Measurements from ENCODE around the gene UNC93B1. TPM values are rescaled to one million over a fixed set of nuclear protein-coding genes. Genes with fewer than 3 reads are reported as not detected.
"Not testable (repeated sequence)": the region's sequence is repeated elsewhere in the genome, so short reads cannot be mapped to it uniquely, and the experiment has no call there.

Gene UNC93B1
- total RNA-seq, 1 donor, result 17.2 TPM

DNA sequence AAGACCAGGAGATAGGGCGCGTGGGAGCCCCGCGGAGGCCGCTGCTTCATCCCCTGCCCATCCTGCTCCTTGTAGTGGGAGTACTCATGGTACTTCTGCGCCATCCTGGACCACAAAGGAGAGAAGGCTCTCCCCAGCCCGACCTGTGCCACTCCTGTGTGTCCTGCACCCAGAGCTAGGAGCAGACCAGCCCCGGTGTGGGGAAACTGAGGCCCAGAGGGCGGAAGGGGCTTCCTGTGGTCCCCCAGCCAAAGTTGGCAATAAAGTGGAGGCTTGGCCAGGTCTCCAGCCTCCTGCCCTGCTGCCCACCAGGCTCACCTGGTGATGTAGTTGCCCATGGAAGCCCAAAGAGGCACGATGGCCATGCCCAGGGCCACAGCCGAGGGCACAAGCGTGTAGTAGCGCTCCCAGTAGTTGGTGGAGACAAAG, 4.7 kb downstream of the UNC93B1 start:
- DNase-seq (ENCODE audit: low read depth), result no peak
- no peak overlapping the region for H3K4me3 ChIP-seq (ENCODE audit: low read depth, low read length)
- TF ChIP-seq, protein P1, sequence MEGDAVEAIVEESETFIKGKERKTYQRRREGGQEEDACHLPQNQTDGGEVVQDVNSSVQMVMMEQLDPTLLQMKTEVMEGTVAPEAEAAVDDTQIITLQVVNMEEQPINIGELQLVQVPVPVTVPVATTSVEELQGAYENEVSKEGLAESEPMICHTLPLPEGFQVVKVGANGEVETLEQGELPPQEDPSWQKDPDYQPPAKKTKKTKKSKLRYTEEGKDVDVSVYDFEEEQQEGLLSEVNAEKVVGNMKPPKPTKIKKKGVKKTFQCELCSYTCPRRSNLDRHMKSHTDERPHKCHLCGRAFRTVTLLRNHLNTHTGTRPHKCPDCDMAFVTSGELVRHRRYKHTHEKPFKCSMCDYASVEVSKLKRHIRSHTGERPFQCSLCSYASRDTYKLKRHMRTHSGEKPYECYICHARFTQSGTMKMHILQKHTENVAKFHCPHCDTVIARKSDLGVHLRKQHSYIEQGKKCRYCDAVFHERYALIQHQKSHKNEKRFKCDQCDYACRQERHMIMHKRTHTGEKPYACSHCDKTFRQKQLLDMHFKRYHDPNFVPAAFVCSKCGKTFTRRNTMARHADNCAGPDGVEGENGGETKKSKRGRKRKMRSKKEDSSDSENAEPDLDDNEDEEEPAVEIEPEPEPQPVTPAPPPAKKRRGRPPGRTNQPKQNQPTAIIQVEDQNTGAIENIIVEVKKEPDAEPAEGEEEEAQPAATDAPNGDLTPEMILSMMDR (IDR thresholded peaks at IDR 0.05; ENCODE audit: insufficient read depth, low read length), result no peak

- TF ChIP-seq, protein P1 (IDR thresholded peaks at IDR 0.05; ENCODE audit: insufficient read depth, low read length), result no peak
- no peak overlapping the region for H3K4me3 ChIP-seq (ENCODE audit: low read depth, low read length)
- DNase-seq (ENCODE audit: low read depth), result no peak
These were observed 5.5 kb downstream of the UNC93B1 start for GRCh38 chr11:67998150-67999045.

DNA sequence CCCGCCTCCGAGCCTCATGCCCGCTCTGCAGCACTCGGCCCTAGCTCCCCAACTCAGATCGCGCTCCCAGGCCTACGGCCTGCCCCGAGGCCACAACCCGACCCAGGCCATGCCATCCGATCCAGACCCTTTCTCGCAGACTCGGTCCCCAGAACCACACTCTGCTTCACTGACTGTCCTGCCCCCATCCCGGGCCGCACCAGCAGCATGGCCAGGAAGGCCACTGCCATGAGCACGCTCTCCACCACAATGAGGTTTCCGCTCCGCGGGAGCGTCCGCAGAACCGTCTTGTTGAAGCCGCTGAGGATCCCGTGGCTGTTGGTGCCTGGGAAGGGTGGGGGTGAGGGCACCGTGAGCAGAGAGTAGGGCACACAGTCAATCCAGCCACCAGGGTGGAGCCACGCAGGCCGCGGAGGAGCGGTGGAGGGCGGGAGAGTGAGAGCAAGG, 6.4 kb downstream of the UNC93B1 start:
- DNase-seq (ENCODE audit: low read depth), result no peak
- H3K4me3 ChIP-seq (ENCODE audit: low read depth, low read length), result no peak overlapping the region
- TF ChIP-seq, protein P1 (IDR thresholded peaks at IDR 0.05; ENCODE audit: insufficient read depth, low read length), result no peak

- H3K4me3 ChIP-seq (ENCODE audit: low read depth, low read length), result no peak overlapping the region
- TF ChIP-seq, protein P1 (IDR thresholded peaks at IDR 0.05; ENCODE audit: insufficient read depth, low read length), result no peak
- no peak for DNase-seq (ENCODE audit: low read depth)
These were observed 7.0 kb downstream of the UNC93B1 start for GRCh38 chr11:67996622-67997474.

GRCh38 chr11:67996051-67996450, 7.8 kb downstream of the UNC93B1 start:
- TF ChIP-seq, protein P1 (IDR thresholded peaks at IDR 0.05; ENCODE audit: insufficient read depth, low read length), result no peak
- DNase-seq (ENCODE audit: low read depth), result no peak
- H3K4me3 ChIP-seq (ENCODE audit: low read depth, low read length), result no peak overlapping the region

DNA sequence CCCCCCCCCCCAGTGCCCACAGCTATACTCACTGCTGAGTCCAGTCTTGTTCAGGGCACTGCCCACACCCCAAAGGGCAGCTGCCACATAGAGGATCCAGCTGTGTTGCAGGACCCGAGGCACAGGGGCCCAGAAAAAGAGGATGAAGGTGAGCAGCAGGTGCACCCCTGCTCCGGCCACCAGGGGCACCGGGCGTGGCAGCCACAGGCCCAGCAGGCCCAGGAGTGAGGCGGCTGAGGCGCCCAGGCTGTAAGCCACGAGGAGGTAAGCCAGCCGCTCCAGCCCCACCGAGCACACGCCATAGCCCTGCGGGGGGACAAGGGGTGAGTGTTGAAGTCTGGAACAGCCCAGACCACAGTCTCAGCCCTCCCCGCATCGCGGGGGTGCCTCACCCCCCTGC, 8.3 kb downstream of the UNC93B1 start:
- H3K4me3 ChIP-seq (ENCODE audit: low read depth, low read length); DNase-seq (ENCODE audit: low read depth): not testable (repeated sequence)

GRCh38 chr11:67995129-67995528, 8.8 kb downstream of the UNC93B1 start:
- DNase-seq (ENCODE audit: low read depth); H3K4me3 ChIP-seq (ENCODE audit: low read depth, low read length): not testable (repeated sequence)

GRCh38 chr11:67994387-67994786, 9.5 kb downstream of the UNC93B1 start:
- H3K4me3 ChIP-seq (ENCODE audit: low read depth, low read length); DNase-seq (ENCODE audit: low read depth): not testable (repeated sequence)

Measured in fibroblast of the aortic adventitia (primary cell).